ENCODE measurements around the gene ZNF865. TPM values are rescaled to one million over a fixed set of nuclear protein-coding genes. Genes with fewer than 3 reads are reported as not detected.

ZNF865 gene
- polyA plus RNA-seq, 6 donors from 2014 or later, result 0.12 to 0.60 (median 0.18) TPM; not detected in 2

- H3K4me3 Mint-ChIP-seq, result no peak overlapping the region
- no peaks in the 10 kb centered on the region for H3K27me3 Mint-ChIP-seq
- H3K27ac Mint-ChIP-seq, result peak overlapping the region in 1 of 6 donors; percentile 76
- peaks cover 32 to 35% (median 34%) of the 10 kb centered on the region in 3 donors for H3K4me1 Mint-ChIP-seq
- H3K9me3 Mint-ChIP-seq, result no peaks in the 10 kb centered on the region
- ATAC-seq (ENCODE audit: low read depth in 2 of 2), result no peak
- DNase-seq, result no peak
- peaks cover under 1 to 3% of the 10 kb centered on the region in 2 donors for H3K36me3 Mint-ChIP-seq
Observed at GRCh38 chr19:55614711-55615542, 9.5 kb downstream of the ZNF865 start.

GRCh38 chr19:55615543-55616394, 10.3 kb downstream of the ZNF865 start:
- H3K27me3 Mint-ChIP-seq, result no peaks in the 10 kb centered on the region
- peaks cover 29 to 32% (median 30%) of the 10 kb centered on the region in 3 donors for H3K4me1 Mint-ChIP-seq
- no peaks in the 10 kb centered on the region for H3K9me3 Mint-ChIP-seq
- H3K4me3 Mint-ChIP-seq, result no peak overlapping the region
- H3K36me3 Mint-ChIP-seq, result no peaks in the 10 kb centered on the region
- ATAC-seq (ENCODE audit: low read depth in 2 of 2), result no peak
- DNase-seq, result no peak
- no peak overlapping the region for H3K27ac Mint-ChIP-seq

GRCh38 chr19:55616395-55616875, 11.0 kb downstream of the ZNF865 start:
- Mint-ChIP-seq H3K27me3 (no peaks in the 10 kb centered on the region), H3K9me3 (no peaks in the 10 kb centered on the region), H3K27ac (no peak overlapping the region), H3K4me3 (no peak overlapping the region), H3K36me3 (no peaks in the 10 kb centered on the region), H3K4me1 (peaks cover 22 to 28% (median 24%) of the 10 kb centered on the region in 3 donors)
- ATAC-seq (ENCODE audit: low read depth in 2 of 2) (no peak), DNase-seq (no peak)

- no peak overlapping the region for H3K4me3 Mint-ChIP-seq
- H3K9me3 Mint-ChIP-seq, result no peaks in the 10 kb centered on the region
- DNase-seq (no peak), ATAC-seq (ENCODE audit: low read depth in 2 of 2) (no peak)
- no peaks in the 10 kb centered on the region for H3K36me3 Mint-ChIP-seq
- H3K27ac Mint-ChIP-seq, result peak overlapping the region in 2 of 6 donors; percentile 61 to 69
- peaks cover 12 to 18% (median 14%) of the 10 kb centered on the region in 3 donors for H3K4me1 Mint-ChIP-seq
- H3K27me3 Mint-ChIP-seq, result no peaks in the 10 kb centered on the region
Observed at GRCh38 chr19:55617426-55617825, 12.0 kb downstream of the ZNF865 start.

GRCh38 chr19:55618426-55618825, 13.0 kb downstream of the ZNF865 start:
- peak overlapping the region in 1 of 6 donors; percentile 57 for H3K27ac Mint-ChIP-seq
- ATAC-seq (ENCODE audit: low read depth in 2 of 2), result no peak
- peaks cover 4 to 13% (median 9%) of the 10 kb centered on the region in 3 donors for H3K4me1 Mint-ChIP-seq

GRCh38 chr19:55619286-55619685, 13.8 kb downstream of the ZNF865 start:
- no peak for ATAC-seq (ENCODE audit: low read depth in 2 of 2)
- Mint-ChIP-seq H3K9me3 (peaks cover 0 to 5% (median 0%) of the 10 kb centered on the region in 7 donors), H3K27ac (peak overlapping the region in 2 of 6 donors; percentile 6 to 38), H3K4me3 (no peak overlapping the region), H3K36me3 (no peaks in the 10 kb centered on the region), H3K4me1 (peaks cover 8 to 22% (median 15%) of the 10 kb centered on the region in 3 donors), H3K27me3 (no peaks in the 10 kb centered on the region)
- no peak for DNase-seq

More at GRCh38 chr19:55618426-55618825, 13.0 kb downstream of the ZNF865 start:
- H3K9me3 Mint-ChIP-seq, result no peaks in the 10 kb centered on the region
- H3K4me3 Mint-ChIP-seq, result no peak overlapping the region
- DNase-seq, result no peak
- no peaks in the 10 kb centered on the region for H3K27me3 Mint-ChIP-seq
- no peaks in the 10 kb centered on the region for H3K36me3 Mint-ChIP-seq

- no peaks in the 10 kb centered on the region for H3K27me3 Mint-ChIP-seq
- H3K4me3 Mint-ChIP-seq, result peak overlapping the region in 1 of 8 donors; percentile 29
- ATAC-seq (ENCODE audit: low read depth in 2 of 2) (no peak), DNase-seq (no peak)
- peak overlapping the region in 2 of 6 donors; percentile 26 to 49 for H3K27ac Mint-ChIP-seq
- H3K9me3 Mint-ChIP-seq, result peaks cover 0 to 5% (median 0%) of the 10 kb centered on the region in 7 donors
- H3K36me3 Mint-ChIP-seq, result no peaks in the 10 kb centered on the region
- H3K4me1 Mint-ChIP-seq, result peaks cover 12 to 31% (median 20%) of the 10 kb centered on the region in 3 donors
Observed at GRCh38 chr19:55620410-55621204, 15.2 kb downstream of the ZNF865 start.

GRCh38 chr19:55621205-55621672, 15.8 kb downstream of the ZNF865 start:
- Mint-ChIP-seq H3K4me3 (no peak overlapping the region), H3K36me3 (no peaks in the 10 kb centered on the region), H3K27me3 (no peaks in the 10 kb centered on the region), H3K27ac (peak overlapping the region in 1 of 6 donors; percentile 26), H3K4me1 (peaks cover 12 to 31% (median 20%) of the 10 kb centered on the region in 3 donors), H3K9me3 (peaks cover 0 to 5% (median 0%) of the 10 kb centered on the region in 7 donors)
- DNase-seq (no peak), ATAC-seq (ENCODE audit: low read depth in 2 of 2) (no peak)

- H3K36me3 Mint-ChIP-seq, result no peaks in the 10 kb centered on the region
- DNase-seq (no peak), ATAC-seq (ENCODE audit: low read depth in 2 of 2) (no peak)
- no peak overlapping the region for H3K4me3 Mint-ChIP-seq
- no peak overlapping the region for H3K27ac Mint-ChIP-seq
- peaks cover 12 to 31% (median 20%) of the 10 kb centered on the region in 3 donors for H3K4me1 Mint-ChIP-seq
- H3K27me3 Mint-ChIP-seq, result no peaks in the 10 kb centered on the region
- H3K9me3 Mint-ChIP-seq, result peaks cover 0 to 5% (median 0%) of the 10 kb centered on the region in 7 donors
Observed at GRCh38 chr19:55621673-55622231, 16.3 kb downstream of the ZNF865 start.

GRCh38 chr19:55622242-55622969, 17.0 kb downstream of the ZNF865 start:
- Mint-ChIP-seq H3K9me3 (peaks cover 0 to 5% (median 0%) of the 10 kb centered on the region in 7 donors), H3K4me1 (peaks cover 12 to 31% (median 20%) of the 10 kb centered on the region in 3 donors), H3K36me3 (no peaks in the 10 kb centered on the region), H3K4me3 (no peak overlapping the region), H3K27ac (no peak overlapping the region), H3K27me3 (no peaks in the 10 kb centered on the region)
- DNase-seq, result no peak
- no peak for ATAC-seq (ENCODE audit: low read depth in 2 of 2)

GRCh38 chr19:55623130-55623529, 17.7 kb downstream of the ZNF865 start:
- no peak for DNase-seq
- Mint-ChIP-seq H3K27me3 (peaks cover 0 to 3% (median 0%) of the 10 kb centered on the region in 3 donors), H3K9me3 (peaks cover 0 to 5% (median 0%) of the 10 kb centered on the region in 7 donors), H3K4me3 (peak overlapping the region in 4 of 8 donors; percentile 26 to 88 (median 72)), H3K27ac (peak overlapping the region in 3 of 6 donors; percentile 12 to 97 (median 33)), H3K36me3 (no peaks in the 10 kb centered on the region), H3K4me1 (peaks cover 12 to 31% (median 20%) of the 10 kb centered on the region in 3 donors)
- ATAC-seq (ENCODE audit: low read depth in 2 of 2), result no peak

GRCh38 chr19:55623561-55623960, 18.1 kb downstream of the ZNF865 start:
- peaks cover 0 to 4% (median 0%) of the 10 kb centered on the region in 3 donors for H3K27me3 Mint-ChIP-seq
- H3K36me3 Mint-ChIP-seq, result no peaks in the 10 kb centered on the region
- H3K9me3 Mint-ChIP-seq, result peaks cover 0 to 5% (median 0%) of the 10 kb centered on the region in 7 donors
- DNase-seq (no peak), ATAC-seq (ENCODE audit: low read depth in 2 of 2) (no peak)
- peak overlapping the region in 6 of 8 donors; percentile 46 to 98 (median 90) for H3K4me3 Mint-ChIP-seq
- peaks cover 12 to 31% (median 20%) of the 10 kb centered on the region in 3 donors for H3K4me1 Mint-ChIP-seq
- H3K27ac Mint-ChIP-seq, result peak overlapping the region in 3 of 6 donors; percentile 96 to 97 (median 97)

Data from naive B cell (primary cell).